ENCODE measurements around the gene FBXO39. TPM values are rescaled to one million over a fixed set of nuclear protein-coding genes. Genes with fewer than 3 reads are reported as not detected.

FBXO39 gene
- polyA plus RNA-seq, 1 donor from 2014 or later: not detected

DNA sequence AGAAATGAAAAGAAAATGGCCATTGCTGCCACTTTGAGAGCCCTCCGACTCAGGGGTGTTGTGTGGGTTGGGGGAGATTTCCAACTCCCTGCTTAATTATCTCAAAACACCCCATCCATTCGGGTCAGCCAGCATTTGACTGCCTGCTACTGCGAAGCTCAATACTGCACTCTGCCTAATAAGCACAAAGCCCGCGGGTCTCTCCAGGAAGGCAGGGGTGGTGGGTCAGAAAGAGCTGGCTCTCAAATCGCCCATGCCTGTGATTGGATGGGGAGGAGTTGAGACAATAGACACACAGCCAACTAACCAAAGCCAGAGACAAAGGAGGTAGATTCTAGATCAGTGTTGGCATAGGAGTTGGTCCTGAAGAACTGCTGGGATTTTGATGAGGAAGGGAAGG is 22.5 kb upstream of the FBXO39 start:
- Histone ChIP-seq H3K4me3 (ENCODE audit: low read length) (no peak overlapping the region), H3K4me2 (ENCODE audit: low read length) (no peak overlapping the region), H3K36me3 (ENCODE audit: insufficient read depth, low read length) (no peaks in the 10 kb centered on the region), H3K9me2 (ENCODE audit: insufficient read depth, low read length) (no peaks in the 10 kb centered on the region), H3K27me3 (ENCODE audit: insufficient read depth, low read depth, low read length) (no peaks in the 10 kb centered on the region), H2AFZ (ENCODE audit: low read depth, low read length) (no peak overlapping the region), H3K79me2 (replicated peaks; ENCODE audit: insufficient read depth, low read length) (no peaks in the 10 kb centered on the region), H3K9me3 (ENCODE audit: low read length) (no peaks in the 10 kb centered on the region), H4K20me1 (ENCODE audit: insufficient read depth) (no peaks in the 10 kb centered on the region), H3K27ac (ENCODE audit: low read length) (no peak overlapping the region), H3K9ac (ENCODE audit: low read length) (no peak overlapping the region), H3F3A (ENCODE audit: insufficient read depth, low read length, poor library complexity, severe bottlenecking) (no peaks in the 10 kb centered on the region)
- TF ChIP-seq SMC3 (conservative IDR thresholded peaks at IDR 0.05; ENCODE audit: poor library complexity): no peak
- TF ChIP-seq, protein P1, sequence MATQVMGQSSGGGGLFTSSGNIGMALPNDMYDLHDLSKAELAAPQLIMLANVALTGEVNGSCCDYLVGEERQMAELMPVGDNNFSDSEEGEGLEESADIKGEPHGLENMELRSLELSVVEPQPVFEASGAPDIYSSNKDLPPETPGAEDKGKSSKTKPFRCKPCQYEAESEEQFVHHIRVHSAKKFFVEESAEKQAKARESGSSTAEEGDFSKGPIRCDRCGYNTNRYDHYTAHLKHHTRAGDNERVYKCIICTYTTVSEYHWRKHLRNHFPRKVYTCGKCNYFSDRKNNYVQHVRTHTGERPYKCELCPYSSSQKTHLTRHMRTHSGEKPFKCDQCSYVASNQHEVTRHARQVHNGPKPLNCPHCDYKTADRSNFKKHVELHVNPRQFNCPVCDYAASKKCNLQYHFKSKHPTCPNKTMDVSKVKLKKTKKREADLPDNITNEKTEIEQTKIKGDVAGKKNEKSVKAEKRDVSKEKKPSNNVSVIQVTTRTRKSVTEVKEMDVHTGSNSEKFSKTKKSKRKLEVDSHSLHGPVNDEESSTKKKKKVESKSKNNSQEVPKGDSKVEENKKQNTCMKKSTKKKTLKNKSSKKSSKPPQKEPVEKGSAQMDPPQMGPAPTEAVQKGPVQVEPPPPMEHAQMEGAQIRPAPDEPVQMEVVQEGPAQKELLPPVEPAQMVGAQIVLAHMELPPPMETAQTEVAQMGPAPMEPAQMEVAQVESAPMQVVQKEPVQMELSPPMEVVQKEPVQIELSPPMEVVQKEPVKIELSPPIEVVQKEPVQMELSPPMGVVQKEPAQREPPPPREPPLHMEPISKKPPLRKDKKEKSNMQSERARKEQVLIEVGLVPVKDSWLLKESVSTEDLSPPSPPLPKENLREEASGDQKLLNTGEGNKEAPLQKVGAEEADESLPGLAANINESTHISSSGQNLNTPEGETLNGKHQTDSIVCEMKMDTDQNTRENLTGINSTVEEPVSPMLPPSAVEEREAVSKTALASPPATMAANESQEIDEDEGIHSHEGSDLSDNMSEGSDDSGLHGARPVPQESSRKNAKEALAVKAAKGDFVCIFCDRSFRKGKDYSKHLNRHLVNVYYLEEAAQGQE (IDR thresholded peaks at IDR 0.05; ENCODE audit: borderline replicate concordance): no peak
- no peak for TF ChIP-seq TAF1 (IDR thresholded peaks at IDR 0.05; ENCODE audit: low read depth)
- TF ChIP-seq, protein P2, sequence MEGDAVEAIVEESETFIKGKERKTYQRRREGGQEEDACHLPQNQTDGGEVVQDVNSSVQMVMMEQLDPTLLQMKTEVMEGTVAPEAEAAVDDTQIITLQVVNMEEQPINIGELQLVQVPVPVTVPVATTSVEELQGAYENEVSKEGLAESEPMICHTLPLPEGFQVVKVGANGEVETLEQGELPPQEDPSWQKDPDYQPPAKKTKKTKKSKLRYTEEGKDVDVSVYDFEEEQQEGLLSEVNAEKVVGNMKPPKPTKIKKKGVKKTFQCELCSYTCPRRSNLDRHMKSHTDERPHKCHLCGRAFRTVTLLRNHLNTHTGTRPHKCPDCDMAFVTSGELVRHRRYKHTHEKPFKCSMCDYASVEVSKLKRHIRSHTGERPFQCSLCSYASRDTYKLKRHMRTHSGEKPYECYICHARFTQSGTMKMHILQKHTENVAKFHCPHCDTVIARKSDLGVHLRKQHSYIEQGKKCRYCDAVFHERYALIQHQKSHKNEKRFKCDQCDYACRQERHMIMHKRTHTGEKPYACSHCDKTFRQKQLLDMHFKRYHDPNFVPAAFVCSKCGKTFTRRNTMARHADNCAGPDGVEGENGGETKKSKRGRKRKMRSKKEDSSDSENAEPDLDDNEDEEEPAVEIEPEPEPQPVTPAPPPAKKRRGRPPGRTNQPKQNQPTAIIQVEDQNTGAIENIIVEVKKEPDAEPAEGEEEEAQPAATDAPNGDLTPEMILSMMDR (IDR thresholded peaks at IDR 0.05; ENCODE audit: poor library complexity, severe bottlenecking): no peak
- TF ChIP-seq RAD21 (conservative IDR thresholded peaks at IDR 0.05): no peak
- no peak for TF ChIP-seq EP300 (conservative IDR thresholded peaks at IDR 0.05; ENCODE audit: poor library complexity, severe bottlenecking)
- TF ChIP-seq MXI1 (conservative IDR thresholded peaks at IDR 0.05; ENCODE audit: poor library complexity, severe bottlenecking): no peak
- no peak for TF ChIP-seq POLR2AphosphoS5 (IDR thresholded peaks at IDR 0.05)
- no peak for TF ChIP-seq EZH2 (IDR thresholded peaks at IDR 0.05; ENCODE audit: borderline replicate concordance, insufficient read depth, low read length, poor library complexity, severe bottlenecking)

DNA sequence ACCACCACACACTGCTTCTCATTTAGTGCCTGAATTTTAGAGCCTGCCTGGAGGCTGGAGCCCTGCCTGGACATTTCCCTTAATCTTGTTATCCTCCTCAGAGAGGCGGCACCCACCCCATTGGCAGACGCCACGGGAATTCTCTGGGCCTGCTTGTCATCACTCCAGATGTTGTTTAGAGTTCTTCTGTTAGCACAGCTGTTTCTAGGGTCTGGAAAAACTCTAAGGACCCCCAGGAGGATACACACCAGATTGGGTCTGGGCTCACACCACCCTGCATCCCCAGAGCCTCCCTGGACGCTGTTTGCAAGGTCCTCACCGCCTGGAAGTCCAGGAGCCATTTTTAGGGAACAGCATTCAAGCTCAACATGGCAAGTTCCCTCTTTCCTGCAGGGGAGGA is 20.7 kb upstream of the FBXO39 start:
- H3K27me3 ChIP-seq (ENCODE audit: insufficient read depth, low read depth, low read length): no peaks in the 10 kb centered on the region
- H3K4me3 ChIP-seq (ENCODE audit: low read length): no peak overlapping the region
- TF ChIP-seq RAD21 (conservative IDR thresholded peaks at IDR 0.05): no peak
- TF ChIP-seq SMC3 (conservative IDR thresholded peaks at IDR 0.05; ENCODE audit: poor library complexity): no peak
- TF ChIP-seq, protein P2 (IDR thresholded peaks at IDR 0.05; ENCODE audit: poor library complexity, severe bottlenecking): no peak
- TF ChIP-seq POLR2AphosphoS5 (IDR thresholded peaks at IDR 0.05): no peak
- TF ChIP-seq, protein P1 (IDR thresholded peaks at IDR 0.05; ENCODE audit: borderline replicate concordance): no peak
- TF ChIP-seq EP300 (conservative IDR thresholded peaks at IDR 0.05; ENCODE audit: poor library complexity, severe bottlenecking): no peak
- TF ChIP-seq MXI1 (conservative IDR thresholded peaks at IDR 0.05; ENCODE audit: poor library complexity, severe bottlenecking): no peak
- no peak for TF ChIP-seq EZH2 (IDR thresholded peaks at IDR 0.05; ENCODE audit: borderline replicate concordance, insufficient read depth, low read length, poor library complexity, severe bottlenecking)
- TF ChIP-seq TAF1 (IDR thresholded peaks at IDR 0.05; ENCODE audit: low read depth): no peak
- no peaks in the 10 kb centered on the region for H4K20me1 ChIP-seq (ENCODE audit: insufficient read depth)
- H3K79me2 ChIP-seq (replicated peaks; ENCODE audit: insufficient read depth, low read length): no peaks in the 10 kb centered on the region
- no peak overlapping the region for H3K4me2 ChIP-seq (ENCODE audit: low read length)
- no peaks in the 10 kb centered on the region for H3K9me2 ChIP-seq (ENCODE audit: insufficient read depth, low read length)
- H2AFZ ChIP-seq (ENCODE audit: low read depth, low read length): no peak overlapping the region
- H3K36me3 ChIP-seq (ENCODE audit: insufficient read depth, low read length): no peaks in the 10 kb centered on the region
- no peaks in the 10 kb centered on the region for H3K9me3 ChIP-seq (ENCODE audit: low read length)
- H3K9ac ChIP-seq (ENCODE audit: low read length): no peak overlapping the region
- no peaks in the 10 kb centered on the region for H3F3A ChIP-seq (ENCODE audit: insufficient read depth, low read length, poor library complexity, severe bottlenecking)
- H3K27ac ChIP-seq (ENCODE audit: low read length): no peak overlapping the region

Measured in neural cell (in vitro differentiated cells).